ENCODE data around the gene ACO1.

Gene ACO1

DNA sequence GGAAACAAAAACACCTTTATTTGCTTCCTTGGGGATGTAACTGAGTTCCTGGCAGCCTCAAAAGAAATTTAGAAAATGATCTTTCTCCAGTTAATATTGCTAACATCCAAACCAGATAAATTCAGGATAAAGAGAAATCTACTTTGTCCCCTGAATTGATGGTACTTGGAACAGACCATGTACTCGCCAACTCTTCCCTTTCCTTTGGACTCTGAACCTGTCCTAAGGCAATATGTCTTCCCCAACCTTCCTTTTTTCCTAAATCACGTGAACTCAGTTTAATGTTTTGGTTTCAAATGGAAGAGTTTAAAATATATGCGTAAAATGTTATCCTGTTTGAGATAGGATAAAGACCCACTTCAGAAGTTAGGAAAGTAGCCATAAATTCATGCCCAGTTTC, 28.0 kb downstream of the ACO1 start:
- no peaks in the 10 kb centered on the region for H3K36me3 ChIP-seq (ENCODE audit: control insufficient read depth, insufficient read depth, low read length)
- no peak for DNase-seq (ENCODE audit: extremely low read depth, insufficient read length)
- TF ChIP-seq, protein P1, sequence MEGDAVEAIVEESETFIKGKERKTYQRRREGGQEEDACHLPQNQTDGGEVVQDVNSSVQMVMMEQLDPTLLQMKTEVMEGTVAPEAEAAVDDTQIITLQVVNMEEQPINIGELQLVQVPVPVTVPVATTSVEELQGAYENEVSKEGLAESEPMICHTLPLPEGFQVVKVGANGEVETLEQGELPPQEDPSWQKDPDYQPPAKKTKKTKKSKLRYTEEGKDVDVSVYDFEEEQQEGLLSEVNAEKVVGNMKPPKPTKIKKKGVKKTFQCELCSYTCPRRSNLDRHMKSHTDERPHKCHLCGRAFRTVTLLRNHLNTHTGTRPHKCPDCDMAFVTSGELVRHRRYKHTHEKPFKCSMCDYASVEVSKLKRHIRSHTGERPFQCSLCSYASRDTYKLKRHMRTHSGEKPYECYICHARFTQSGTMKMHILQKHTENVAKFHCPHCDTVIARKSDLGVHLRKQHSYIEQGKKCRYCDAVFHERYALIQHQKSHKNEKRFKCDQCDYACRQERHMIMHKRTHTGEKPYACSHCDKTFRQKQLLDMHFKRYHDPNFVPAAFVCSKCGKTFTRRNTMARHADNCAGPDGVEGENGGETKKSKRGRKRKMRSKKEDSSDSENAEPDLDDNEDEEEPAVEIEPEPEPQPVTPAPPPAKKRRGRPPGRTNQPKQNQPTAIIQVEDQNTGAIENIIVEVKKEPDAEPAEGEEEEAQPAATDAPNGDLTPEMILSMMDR (IDR thresholded peaks at IDR 0.05; ENCODE audit: insufficient read depth, low read length, poor library complexity, severe bottlenecking): no peak
- H3K4me3 ChIP-seq (replicated peaks; ENCODE audit: low read depth, low read length): no peak overlapping the region
- no peaks in the 10 kb centered on the region for H3K27me3 ChIP-seq (replicated peaks; ENCODE audit: control insufficient read depth, insufficient read depth, low read length)

DNA sequence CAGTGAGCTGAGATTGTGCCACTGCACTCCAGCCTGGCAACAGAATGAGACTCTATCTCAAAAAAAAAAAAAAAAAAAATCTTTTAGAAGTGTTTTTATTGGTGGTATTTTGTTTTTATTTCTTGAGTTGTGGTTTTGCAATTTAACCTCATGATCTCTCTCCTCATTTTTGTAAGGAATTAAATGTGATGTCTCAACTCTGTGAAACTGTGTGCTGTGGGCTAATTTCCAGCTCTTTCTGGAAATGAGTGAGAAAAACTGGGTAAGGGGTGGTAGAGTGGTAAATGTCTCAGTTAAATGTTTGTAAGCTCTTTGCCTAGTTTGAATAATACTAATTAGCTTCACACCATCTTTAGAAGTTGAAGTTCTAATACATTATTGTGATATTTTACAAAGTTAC, 29.0 kb downstream of the ACO1 start:
- no peak overlapping the region for H3K4me3 ChIP-seq (replicated peaks; ENCODE audit: low read depth, low read length)
- TF ChIP-seq, protein P1 (IDR thresholded peaks at IDR 0.05; ENCODE audit: insufficient read depth, low read length, poor library complexity, severe bottlenecking): no peak
- no peaks in the 10 kb centered on the region for H3K36me3 ChIP-seq (ENCODE audit: control insufficient read depth, insufficient read depth, low read length)
- DNase-seq (ENCODE audit: extremely low read depth, insufficient read length): no peak
- no peaks in the 10 kb centered on the region for H3K27me3 ChIP-seq (replicated peaks; ENCODE audit: control insufficient read depth, insufficient read depth, low read length)

DNA sequence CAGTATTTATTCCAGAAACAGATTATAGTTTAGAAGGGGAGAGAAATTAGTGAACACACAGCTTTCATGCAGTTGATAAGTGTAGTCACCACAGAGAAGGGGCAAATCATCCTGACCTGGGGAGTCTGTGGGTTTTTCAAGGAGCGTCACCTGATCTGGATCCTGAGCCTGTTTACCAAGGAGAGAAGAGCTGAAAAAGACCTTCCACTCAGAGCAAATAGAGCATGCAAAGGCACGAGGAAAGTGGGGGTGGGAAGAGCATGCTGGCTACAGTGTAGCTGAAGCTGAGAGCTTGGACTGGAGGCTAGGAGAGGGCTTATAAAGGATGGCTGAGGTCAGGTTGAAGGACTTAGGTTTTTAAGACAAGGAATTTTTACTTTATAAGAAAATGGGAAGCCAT, 30.4 kb downstream of the ACO1 start:
- no peak for DNase-seq (ENCODE audit: extremely low read depth, insufficient read length)
- H3K27me3 ChIP-seq (replicated peaks; ENCODE audit: control insufficient read depth, insufficient read depth, low read length): no peaks in the 10 kb centered on the region
- TF ChIP-seq, protein P1 (IDR thresholded peaks at IDR 0.05; ENCODE audit: insufficient read depth, low read length, poor library complexity, severe bottlenecking): no peak
- H3K36me3 ChIP-seq (ENCODE audit: control insufficient read depth, insufficient read depth, low read length): no peaks in the 10 kb centered on the region
- no peak overlapping the region for H3K4me3 ChIP-seq (replicated peaks; ENCODE audit: low read depth, low read length)

DNA sequence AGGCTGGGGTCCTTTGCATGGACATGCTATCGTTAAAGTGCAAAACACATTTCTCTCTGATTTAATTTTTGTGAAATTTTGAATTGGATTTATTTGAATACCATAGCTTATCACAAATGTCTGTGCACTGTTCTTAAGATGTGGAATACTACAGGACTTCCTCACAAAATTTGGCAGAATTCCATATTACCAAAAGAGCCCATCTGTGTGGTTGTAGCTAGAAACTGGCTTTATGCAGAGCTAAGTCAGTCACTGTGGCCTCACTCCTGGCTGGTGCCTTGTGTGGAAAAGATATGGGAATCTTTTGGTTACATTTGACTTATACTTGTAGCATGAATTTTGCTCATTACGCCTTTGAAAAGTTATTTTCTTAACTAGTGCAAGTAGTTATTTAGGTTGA, 35.5 kb downstream of the ACO1 start:
- Histone ChIP-seq H3K36me3 (ENCODE audit: control insufficient read depth, insufficient read depth, low read length) (peaks cover 1% of the 10 kb centered on the region; the same call in 1 of the 2 replicates), H3K4me3 (replicated peaks; ENCODE audit: low read depth, low read length) (no peak overlapping the region), H3K27me3 (replicated peaks; ENCODE audit: control insufficient read depth, insufficient read depth, low read length) (no peaks in the 10 kb centered on the region)
- TF ChIP-seq, protein P1 (IDR thresholded peaks at IDR 0.05; ENCODE audit: insufficient read depth, low read length, poor library complexity, severe bottlenecking): no peak
- DNase-seq (ENCODE audit: extremely low read depth, insufficient read length): no peak

DNA sequence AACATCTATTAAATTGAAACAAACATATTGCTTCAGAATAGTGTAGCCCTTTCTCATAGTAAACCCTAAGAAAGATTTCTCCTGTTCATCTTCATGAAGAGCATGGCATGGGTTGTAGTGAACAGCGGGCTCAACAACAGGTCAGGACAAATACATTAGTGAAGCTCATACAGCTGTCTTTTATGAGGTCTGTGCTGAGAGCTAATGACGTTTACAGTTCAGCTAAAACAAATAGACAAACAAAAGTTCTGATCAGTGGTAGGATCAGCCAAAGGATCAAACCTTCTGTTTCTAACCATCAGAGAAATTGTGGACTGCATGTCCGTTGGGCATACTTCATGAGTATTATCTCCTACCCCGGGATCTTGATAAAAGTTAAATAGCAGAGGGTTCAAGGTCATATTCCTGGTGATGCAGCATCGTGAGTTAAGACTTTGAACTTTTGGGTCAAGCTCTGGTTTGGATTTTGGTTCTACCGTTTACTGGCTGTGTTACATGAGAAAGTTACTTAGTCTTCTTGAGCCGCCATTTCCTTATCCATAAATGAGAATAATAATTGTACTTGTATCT, 37.9 kb downstream of the ACO1 start:
- Histone ChIP-seq H3K27me3 (replicated peaks; ENCODE audit: control insufficient read depth, insufficient read depth, low read length) (no peaks in the 10 kb centered on the region), H3K36me3 (ENCODE audit: control insufficient read depth, insufficient read depth, low read length) (peaks cover 1% of the 10 kb centered on the region), H3K4me3 (replicated peaks; ENCODE audit: low read depth, low read length) (no peak overlapping the region)
- TF ChIP-seq, protein P1 (IDR thresholded peaks at IDR 0.05; ENCODE audit: insufficient read depth, low read length, poor library complexity, severe bottlenecking): no peak
- DNase-seq (ENCODE audit: extremely low read depth, insufficient read length): no peak

DNA sequence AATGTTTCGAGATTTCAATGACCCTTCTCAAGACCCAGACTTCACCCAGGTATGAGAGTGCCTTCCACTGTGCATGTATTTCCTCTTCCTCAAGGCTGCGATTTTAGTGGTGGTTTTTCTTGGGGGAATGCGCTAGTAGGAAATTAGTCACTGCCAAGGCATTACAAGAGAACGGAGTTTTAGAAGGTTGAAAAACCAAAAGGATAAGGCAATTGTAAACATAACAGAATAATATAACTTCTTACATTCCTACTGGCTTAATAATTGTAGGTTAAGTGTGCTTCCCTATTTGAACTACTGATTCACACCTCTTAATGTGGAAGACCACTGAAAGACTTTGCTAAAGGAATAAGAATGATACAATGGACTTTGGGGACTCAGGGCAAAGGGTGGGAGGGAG, 38.9 kb downstream of the ACO1 start:
- Histone ChIP-seq H3K36me3 (ENCODE audit: control insufficient read depth, insufficient read depth, low read length) (peaks cover 1% of the 10 kb centered on the region), H3K4me3 (replicated peaks; ENCODE audit: low read depth, low read length) (no peak overlapping the region), H3K27me3 (replicated peaks; ENCODE audit: control insufficient read depth, insufficient read depth, low read length) (no peaks in the 10 kb centered on the region)
- DNase-seq (ENCODE audit: extremely low read depth, insufficient read length): no peak
- TF ChIP-seq, protein P1 (IDR thresholded peaks at IDR 0.05; ENCODE audit: insufficient read depth, low read length, poor library complexity, severe bottlenecking): no peak
